Measurements from ENCODE around the gene MPP7.
"Not testable (repeated sequence)": the region's sequence is repeated elsewhere in the genome, so short reads cannot be mapped to it uniquely, and the experiment has no call there.

The MPP7 gene

GRCh38 chr10:28331066-28331465 is 28.2 kb upstream of the MPP7 start:
- no peak for TF ChIP-seq CTCF (conservative IDR thresholded peaks at IDR 0.05; ENCODE audit: low read length)
- H3K4me3 ChIP-seq (ENCODE audit: low read length) = no peak overlapping the region
- no peak for DNase-seq (ENCODE audit: low read depth)

GRCh38 chr10:28328346-28328745 is 25.5 kb upstream of the MPP7 start:
- no peak overlapping the region for H3K4me3 ChIP-seq (ENCODE audit: low read length)
- no peak for TF ChIP-seq CTCF (conservative IDR thresholded peaks at IDR 0.05; ENCODE audit: low read length)
- peak; percentile 11 for DNase-seq (ENCODE audit: low read depth)

GRCh38 chr10:28327491-28327880 is 24.6 kb upstream of the MPP7 start:
- no peak for TF ChIP-seq CTCF (conservative IDR thresholded peaks at IDR 0.05; ENCODE audit: low read length)
- DNase-seq (ENCODE audit: low read depth) = peak; percentile 35
- H3K4me3 ChIP-seq (ENCODE audit: low read length) = no peak overlapping the region

- no peak overlapping the region for H3K4me3 ChIP-seq (ENCODE audit: low read length)
- peak; percentile 25 for DNase-seq (ENCODE audit: low read depth)
- no peak for TF ChIP-seq CTCF (conservative IDR thresholded peaks at IDR 0.05; ENCODE audit: low read length)
Observed at GRCh38 chr10:28326516-28327490, 23.9 kb upstream of the MPP7 start.

GRCh38 chr10:28320799-28321198 is 17.9 kb upstream of the MPP7 start:
- no peak for DNase-seq (ENCODE audit: low read depth)
- TF ChIP-seq CTCF (conservative IDR thresholded peaks at IDR 0.05; ENCODE audit: low read length) = no peak
- H3K4me3 ChIP-seq (ENCODE audit: low read length) = no peak overlapping the region

GRCh38 chr10:28320090-28320489 is 17.2 kb upstream of the MPP7 start:
- no peak overlapping the region for H3K4me3 ChIP-seq (ENCODE audit: low read length)
- TF ChIP-seq CTCF (conservative IDR thresholded peaks at IDR 0.05; ENCODE audit: low read length) = no peak

GRCh38 chr10:28319061-28319460 is 16.2 kb upstream of the MPP7 start:
- H3K4me3 ChIP-seq (ENCODE audit: low read length); DNase-seq (ENCODE audit: low read depth): not testable (repeated sequence)

More at GRCh38 chr10:28320090-28320489, 17.2 kb upstream of the MPP7 start:
- no peak for DNase-seq (ENCODE audit: low read depth)

Data from AG10803 (cell line).